Activated naive CD4-positive, alpha-beta T cell treated with anti-CD3 and anti-CD28 coated beads, Interleukin-2, amount 50 U/mL, for 24 hours (primary cell): ENCODE measurements around the gene NXPH1.

ENCODE experiments used
- H3K27ac Mint-ChIP-seq: one replicate; pipeline ENCODE4 v1.8.0; 2021; ENCODE audit warnings: mild to moderate bottlenecking, mixed read lengths
- H3K27me3 Mint-ChIP-seq: one replicate; pipeline ENCODE4 v1.8.0; 2021; ENCODE audit warnings: mixed read lengths
- H3K36me3 Mint-ChIP-seq: one replicate; pipeline ENCODE4 v1.8.0; 2021; ENCODE audit warnings: mixed read lengths
- H3K4me1 Mint-ChIP-seq: one replicate; pipeline ENCODE4 v1.8.0; 2021; ENCODE audit warnings: mixed read lengths
- H3K4me3 Mint-ChIP-seq: one replicate; pipeline ENCODE4 v1.8.0; 2021; ENCODE audit warnings: mild to moderate bottlenecking, mixed read lengths
- H3K9me3 Mint-ChIP-seq: one replicate; pipeline ENCODE4 v1.8.0; 2021; ENCODE audit warnings: mixed read lengths

The NXPH1 gene

DNA sequence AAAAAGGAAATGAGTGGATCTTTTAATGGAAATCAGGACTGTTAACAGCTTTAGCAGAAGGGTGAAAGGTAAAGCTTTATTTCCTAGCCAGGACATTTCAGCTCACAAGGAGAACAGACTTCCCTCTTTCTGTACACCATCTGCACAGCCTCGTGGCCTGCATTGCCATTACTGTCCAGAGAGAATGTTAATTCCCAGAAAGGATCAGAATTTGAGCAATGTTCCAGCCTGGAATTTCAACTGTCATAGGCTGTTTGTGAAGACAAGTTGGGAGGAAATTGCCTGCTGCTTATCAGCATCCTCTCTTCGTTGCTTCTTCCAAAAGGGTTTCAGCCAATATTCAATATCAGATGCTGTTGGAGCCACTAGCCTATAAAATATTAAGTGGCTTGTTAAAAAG lies 22.0 kb downstream of the NXPH1 start:
- Mint-ChIP-seq H3K4me3 (no peak overlapping the region), H3K9me3 (peaks cover 5% of the 10 kb centered on the region), H3K27ac (no peak overlapping the region), H3K4me1 (no peaks in the 10 kb centered on the region), H3K36me3 (no peaks in the 10 kb centered on the region), H3K27me3 (peaks cover 11% of the 10 kb centered on the region)

DNA sequence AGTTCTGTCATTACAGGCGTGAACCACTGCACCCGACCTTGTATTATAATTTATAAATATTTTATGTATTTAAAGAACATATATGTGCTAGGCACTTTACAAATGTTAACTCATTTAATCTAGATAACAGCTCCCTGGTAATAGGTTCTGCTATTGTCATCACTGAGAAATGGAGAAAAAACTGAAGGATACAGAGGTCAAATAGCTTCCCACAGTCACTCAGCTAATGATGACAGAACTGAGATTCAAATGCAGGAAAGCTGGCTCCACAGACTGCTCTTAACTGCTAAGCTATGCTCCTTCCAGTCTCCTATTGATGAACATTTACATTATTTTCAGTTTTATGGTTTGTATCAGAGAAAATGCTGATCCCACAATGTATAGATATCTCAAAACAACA lies 28.9 kb downstream of the NXPH1 start:
- Mint-ChIP-seq H3K27me3 (peaks cover 12% of the 10 kb centered on the region), H3K36me3 (no peaks in the 10 kb centered on the region)

DNA sequence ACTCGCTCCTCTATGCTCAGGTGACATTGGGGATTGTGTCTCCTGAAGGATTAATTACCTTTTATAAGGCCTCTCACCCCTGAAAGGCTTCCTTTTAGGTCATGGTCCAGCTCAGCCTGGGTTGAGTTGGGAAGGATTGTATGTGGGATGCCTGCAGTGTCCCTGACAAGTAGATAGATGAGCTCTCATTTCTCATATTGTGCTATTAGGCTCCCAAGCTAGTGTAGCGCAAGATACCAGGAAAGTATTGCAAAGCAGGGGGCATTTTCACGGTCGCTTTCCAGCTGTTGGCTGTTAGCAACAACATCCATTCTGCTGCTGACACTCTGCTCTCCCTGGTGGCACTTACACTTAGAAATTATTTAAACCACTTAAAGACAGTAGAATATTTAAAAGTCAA lies 31.9 kb downstream of the NXPH1 start:
- Mint-ChIP-seq H3K4me1 (no peaks in the 10 kb centered on the region), H3K4me3 (no peak overlapping the region), H3K27ac (no peak overlapping the region), H3K9me3 (peaks cover 4% of the 10 kb centered on the region), H3K27me3 (peaks cover 11% of the 10 kb centered on the region), H3K36me3 (no peaks in the 10 kb centered on the region)

More for the DNA sequence above, 28.9 kb downstream of the NXPH1 start:
- no peak overlapping the region for H3K4me3 Mint-ChIP-seq
- no peaks in the 10 kb centered on the region for H3K9me3 Mint-ChIP-seq
- no peak overlapping the region for H3K27ac Mint-ChIP-seq
- no peaks in the 10 kb centered on the region for H3K4me1 Mint-ChIP-seq

DNA sequence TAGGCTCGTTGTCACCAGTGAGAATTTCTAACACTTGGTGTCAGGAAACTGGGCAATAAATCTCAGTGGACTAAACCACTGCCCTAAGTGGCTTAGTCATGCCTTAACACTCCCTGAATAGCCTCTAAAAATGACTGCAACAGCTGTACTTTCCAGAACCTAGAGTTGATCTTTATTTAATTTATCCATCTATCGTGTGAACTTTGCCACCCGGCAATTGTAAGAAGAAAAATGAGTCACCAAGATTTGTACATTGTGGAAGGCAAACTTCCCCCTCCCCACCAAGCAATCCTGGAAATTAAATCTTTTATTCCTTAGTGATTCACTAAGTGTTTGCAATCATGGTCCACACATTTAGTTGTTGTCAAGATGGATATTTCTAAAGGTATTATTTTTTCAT lies 47.1 kb downstream of the NXPH1 start:
- H3K27me3 Mint-ChIP-seq = peaks cover 3% of the 10 kb centered on the region
- H3K36me3 Mint-ChIP-seq = no peaks in the 10 kb centered on the region
- no peak overlapping the region for H3K4me3 Mint-ChIP-seq

DNA sequence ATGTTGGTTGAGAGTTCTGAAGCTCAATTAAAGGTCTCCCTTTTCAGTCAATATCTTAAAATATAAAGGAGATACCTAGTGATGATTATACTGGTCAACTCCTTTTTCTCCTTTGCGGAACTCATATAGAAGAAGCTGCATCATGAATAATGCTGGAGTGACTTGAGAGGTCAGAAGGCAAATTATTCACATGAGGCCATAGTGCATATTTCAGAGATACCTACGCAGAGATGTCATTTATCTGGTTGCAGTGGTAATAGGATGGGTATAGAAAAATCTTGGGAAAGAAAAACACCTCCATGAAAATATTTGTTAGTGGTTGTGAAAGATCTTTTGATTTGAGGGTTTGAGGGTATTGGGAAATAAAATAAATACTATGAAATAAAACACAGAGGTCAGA lies 47.7 kb downstream of the NXPH1 start:
- H3K4me1 Mint-ChIP-seq = no peaks in the 10 kb centered on the region
- H3K9me3 Mint-ChIP-seq = peaks cover 9% of the 10 kb centered on the region
- no peaks in the 10 kb centered on the region for H3K36me3 Mint-ChIP-seq
- no peak overlapping the region for H3K4me3 Mint-ChIP-seq
- peaks cover 3% of the 10 kb centered on the region for H3K27me3 Mint-ChIP-seq
- no peak overlapping the region for H3K27ac Mint-ChIP-seq

More for the DNA sequence above, 47.1 kb downstream of the NXPH1 start:
- no peak overlapping the region for H3K27ac Mint-ChIP-seq
- no peaks in the 10 kb centered on the region for H3K4me1 Mint-ChIP-seq
- H3K9me3 Mint-ChIP-seq = peaks cover 9% of the 10 kb centered on the region

DNA sequence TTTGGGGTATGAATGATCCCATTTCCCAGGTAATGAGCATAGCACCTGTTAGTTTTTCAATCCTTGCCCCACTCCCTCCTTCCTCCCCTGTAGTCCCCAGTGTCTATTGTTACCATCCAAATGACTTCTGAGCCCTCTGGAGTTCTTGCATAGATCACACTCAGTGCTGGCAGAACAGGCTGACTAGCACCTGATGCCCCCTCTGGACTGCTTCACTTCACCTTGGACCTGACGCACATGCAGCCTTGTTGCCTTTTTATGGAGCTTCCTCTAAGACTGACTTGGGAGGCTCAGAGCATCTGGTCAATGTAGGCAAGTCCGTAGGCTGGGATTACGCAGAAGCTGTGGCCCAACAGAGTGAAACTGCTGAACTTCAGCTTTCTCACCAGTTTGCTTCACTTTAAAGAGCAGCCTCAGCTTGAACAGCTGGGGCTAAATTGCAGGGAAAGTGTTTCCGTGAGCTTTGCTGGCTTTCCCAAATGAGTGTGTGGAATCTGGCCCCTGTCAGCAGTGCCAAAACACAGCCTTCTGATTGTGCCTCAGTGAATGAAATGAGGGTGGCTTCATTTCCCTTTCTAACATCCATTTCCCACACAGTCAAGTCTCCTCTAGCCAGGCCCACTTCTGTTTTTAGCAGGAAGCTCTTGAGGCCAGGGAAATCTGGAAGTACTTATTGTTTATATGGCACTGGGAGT lies 48.5 kb downstream of the NXPH1 start:
- no peak overlapping the region for H3K27ac Mint-ChIP-seq
- H3K4me3 Mint-ChIP-seq = no peak overlapping the region
- peaks cover 9% of the 10 kb centered on the region for H3K9me3 Mint-ChIP-seq
- H3K36me3 Mint-ChIP-seq = no peaks in the 10 kb centered on the region
- H3K27me3 Mint-ChIP-seq = no peaks in the 10 kb centered on the region
- H3K4me1 Mint-ChIP-seq = no peaks in the 10 kb centered on the region

DNA sequence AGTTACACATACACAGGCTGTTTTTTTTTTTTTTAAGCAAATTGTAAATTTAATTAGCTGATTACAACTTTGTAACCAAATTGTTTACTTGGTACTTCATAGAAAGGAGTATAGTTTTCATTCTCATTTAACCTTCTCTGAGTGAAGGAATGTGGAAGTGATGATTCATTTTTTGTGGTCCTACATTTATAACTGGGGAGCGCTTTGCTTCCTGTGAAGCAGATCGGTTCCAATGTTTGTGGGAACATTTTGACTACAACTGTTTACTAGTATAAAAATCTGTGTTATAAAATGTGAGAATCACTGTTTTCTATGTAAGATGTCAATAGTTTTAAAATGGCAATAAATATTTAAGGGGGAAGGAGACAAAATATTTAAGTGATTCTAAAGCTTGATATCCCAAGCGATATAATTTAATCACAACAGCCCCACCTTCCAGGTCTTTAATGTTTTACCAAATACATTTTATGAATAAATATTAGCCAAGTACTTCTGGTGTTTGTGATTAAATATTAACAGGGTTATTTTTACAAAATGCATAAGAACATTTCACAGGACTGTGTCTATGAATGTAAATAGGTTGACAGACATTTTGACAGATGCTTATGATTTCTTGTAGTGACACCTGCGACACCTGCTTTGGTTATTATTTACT lies 57.1 kb downstream of the NXPH1 start:
- no peaks in the 10 kb centered on the region for H3K27me3 Mint-ChIP-seq
- no peaks in the 10 kb centered on the region for H3K36me3 Mint-ChIP-seq
- no peak overlapping the region for H3K27ac Mint-ChIP-seq
- H3K4me3 Mint-ChIP-seq = no peak overlapping the region
- H3K9me3 Mint-ChIP-seq = no peaks in the 10 kb centered on the region
- no peaks in the 10 kb centered on the region for H3K4me1 Mint-ChIP-seq

DNA sequence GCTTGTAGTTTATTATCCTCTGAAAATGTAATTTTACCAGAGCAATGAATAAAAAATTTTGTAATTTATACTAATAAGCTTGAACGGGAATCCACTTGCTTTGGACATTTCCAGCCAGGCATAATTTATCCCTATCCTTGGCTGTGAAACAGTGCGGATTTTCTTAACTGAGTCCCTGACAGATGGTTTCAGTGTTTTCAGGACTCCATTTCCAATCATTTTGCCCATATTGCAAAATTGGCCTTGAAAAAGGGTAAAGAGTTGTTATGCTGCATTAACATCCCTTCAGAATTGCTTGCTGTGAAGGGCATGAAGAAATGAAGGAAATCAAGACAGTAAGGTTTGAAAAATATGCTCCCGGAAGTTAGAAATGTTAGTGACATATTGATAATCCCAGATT lies 57.7 kb downstream of the NXPH1 start:
- H3K27ac Mint-ChIP-seq = no peak overlapping the region

DNA sequence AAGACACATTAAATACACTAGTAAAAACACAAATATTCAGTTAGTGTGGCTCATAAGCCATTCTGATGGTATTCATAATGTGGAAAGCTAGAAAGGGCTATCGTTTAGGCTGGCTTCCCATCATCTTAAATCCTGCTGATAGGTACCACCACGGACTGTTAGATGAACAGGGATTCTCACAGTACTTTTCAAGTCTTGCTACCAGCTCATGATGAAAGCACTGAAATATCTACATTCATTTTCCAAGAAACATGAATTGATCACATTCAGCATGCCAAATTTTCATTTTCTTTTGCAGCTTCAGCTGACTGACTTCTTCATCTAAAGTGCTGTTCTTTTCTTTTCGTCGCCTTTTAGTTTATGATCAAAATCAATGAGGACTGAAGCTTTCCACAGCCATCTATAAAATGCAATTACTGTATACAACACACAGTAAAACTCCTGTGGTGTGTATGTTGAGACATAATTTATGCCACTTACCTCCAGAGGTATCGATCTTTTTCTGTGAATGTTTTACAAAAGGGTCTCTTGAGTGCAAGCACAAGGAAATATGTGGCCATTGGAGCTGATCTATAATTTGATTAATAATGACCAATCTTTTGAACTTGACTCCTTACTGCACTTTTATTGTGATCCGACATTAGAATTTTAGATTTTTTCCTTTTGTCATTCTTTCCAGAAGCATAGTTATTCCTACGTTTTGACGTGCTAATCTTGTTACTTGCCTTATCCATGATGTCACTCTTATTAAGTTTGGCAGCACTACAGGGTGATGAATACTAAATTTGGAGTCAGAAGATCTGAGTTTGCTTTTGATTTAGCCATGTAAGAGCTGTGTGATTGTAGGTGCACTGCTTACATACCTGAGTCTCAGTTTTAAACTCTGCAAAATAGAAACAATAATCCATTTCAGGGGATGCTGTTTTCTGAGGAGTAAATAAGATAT lies 58.4 kb downstream of the NXPH1 start:
- H3K36me3 Mint-ChIP-seq = no peaks in the 10 kb centered on the region
- H3K27ac Mint-ChIP-seq = no peak overlapping the region
- no peaks in the 10 kb centered on the region for H3K4me1 Mint-ChIP-seq
- no peaks in the 10 kb centered on the region for H3K9me3 Mint-ChIP-seq
- no peaks in the 10 kb centered on the region for H3K27me3 Mint-ChIP-seq
- H3K4me3 Mint-ChIP-seq = no peak overlapping the region

More for the DNA sequence above, 57.7 kb downstream of the NXPH1 start:
- no peaks in the 10 kb centered on the region for H3K4me1 Mint-ChIP-seq
- H3K27me3 Mint-ChIP-seq = no peaks in the 10 kb centered on the region
- no peaks in the 10 kb centered on the region for H3K9me3 Mint-ChIP-seq
- no peak overlapping the region for H3K4me3 Mint-ChIP-seq
- H3K36me3 Mint-ChIP-seq = no peaks in the 10 kb centered on the region

DNA sequence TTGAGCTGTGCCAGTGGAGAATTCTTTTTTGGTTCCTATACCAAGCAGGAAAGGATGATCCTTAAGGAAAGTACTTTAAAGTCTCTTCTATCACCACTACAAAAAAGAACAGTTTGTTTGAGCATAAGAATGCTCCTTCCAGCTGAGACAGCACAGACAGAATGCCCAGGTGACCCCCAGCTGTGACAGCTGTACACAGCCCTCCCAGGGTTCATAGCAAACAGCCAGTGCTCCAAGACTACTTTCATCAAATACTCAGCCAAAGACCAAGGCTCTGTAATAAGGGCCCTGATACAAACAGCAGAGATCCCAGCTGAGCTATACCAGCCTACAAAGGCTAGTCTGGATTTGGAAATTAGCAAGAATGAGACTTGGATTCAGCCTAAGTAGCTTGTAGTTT lies 65.7 kb downstream of the NXPH1 start:
- Mint-ChIP-seq H3K27ac (no peak overlapping the region), H3K9me3 (peaks cover 6% of the 10 kb centered on the region), H3K36me3 (no peaks in the 10 kb centered on the region), H3K4me1 (no peaks in the 10 kb centered on the region), H3K4me3 (no peak overlapping the region), H3K27me3 (peaks cover 2% of the 10 kb centered on the region)

DNA sequence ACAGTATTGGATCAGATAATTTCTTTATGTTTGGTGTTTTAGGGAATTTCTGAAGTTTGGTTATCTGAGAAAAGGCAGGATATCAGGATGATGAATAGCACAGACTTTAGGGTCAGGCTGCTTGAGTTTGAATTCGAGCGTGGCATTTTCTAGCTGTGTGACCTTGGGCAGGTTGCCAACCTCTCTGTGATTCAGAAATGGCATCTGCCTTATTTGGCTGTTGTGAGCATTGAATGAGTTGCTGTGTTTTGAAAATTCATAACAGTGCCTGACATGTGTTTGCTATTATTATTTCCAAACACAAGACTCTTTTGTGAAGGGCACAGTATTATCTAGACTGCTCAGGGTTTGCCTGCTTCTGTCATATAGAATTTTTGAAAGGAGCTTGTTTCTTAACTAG lies 66.9 kb downstream of the NXPH1 start:
- Mint-ChIP-seq H3K4me3 (no peak overlapping the region), H3K36me3 (no peaks in the 10 kb centered on the region), H3K9me3 (peaks cover 6% of the 10 kb centered on the region), H3K4me1 (no peaks in the 10 kb centered on the region), H3K27me3 (peaks cover 2% of the 10 kb centered on the region), H3K27ac (no peak overlapping the region)

DNA sequence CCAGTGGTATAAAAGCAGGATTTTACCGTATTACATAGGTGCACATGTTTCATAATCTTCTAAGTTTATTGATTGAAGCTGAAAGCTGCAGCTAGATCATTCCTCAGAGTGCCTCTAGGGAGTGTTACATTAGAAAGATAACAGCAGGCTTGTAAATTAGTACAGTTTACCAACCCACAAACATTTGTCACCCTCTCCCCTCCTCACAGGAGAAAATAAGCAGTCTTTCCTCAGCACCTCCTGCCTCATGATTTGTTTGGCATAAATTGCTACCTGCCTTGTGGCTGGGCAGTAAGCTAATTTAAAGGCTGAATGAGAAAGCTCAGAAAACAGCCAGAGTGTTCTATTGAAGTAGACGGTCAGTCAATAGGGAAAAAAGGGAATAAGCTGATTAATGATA lies 74.2 kb downstream of the NXPH1 start:
- Mint-ChIP-seq H3K4me3 (no peak overlapping the region), H3K4me1 (no peaks in the 10 kb centered on the region), H3K36me3 (no peaks in the 10 kb centered on the region), H3K9me3 (peaks cover 6% of the 10 kb centered on the region), H3K27ac (no peak overlapping the region), H3K27me3 (peaks cover 3% of the 10 kb centered on the region)

DNA sequence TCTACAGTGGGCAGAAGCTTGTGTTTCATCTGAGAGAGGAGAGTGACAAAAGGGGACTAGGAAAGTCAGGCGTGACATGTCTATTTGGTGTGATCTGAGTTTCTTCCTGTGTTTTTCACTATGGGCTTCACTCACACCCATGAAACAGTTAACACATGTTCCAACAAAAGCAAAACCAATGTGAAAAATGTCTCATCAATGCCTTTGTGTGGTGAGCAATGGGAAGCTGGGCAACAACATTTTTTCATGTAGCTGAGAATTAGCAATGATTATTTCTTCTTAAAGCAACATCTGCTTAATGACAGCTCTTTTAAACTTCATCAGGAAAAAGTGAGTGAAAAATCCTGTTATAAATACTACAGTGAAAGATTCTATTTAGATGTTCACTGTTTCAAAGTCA lies 76.2 kb downstream of the NXPH1 start:
- H3K9me3 Mint-ChIP-seq = no peaks in the 10 kb centered on the region
- peaks cover 3% of the 10 kb centered on the region for H3K27me3 Mint-ChIP-seq
- H3K4me3 Mint-ChIP-seq = no peak overlapping the region

DNA sequence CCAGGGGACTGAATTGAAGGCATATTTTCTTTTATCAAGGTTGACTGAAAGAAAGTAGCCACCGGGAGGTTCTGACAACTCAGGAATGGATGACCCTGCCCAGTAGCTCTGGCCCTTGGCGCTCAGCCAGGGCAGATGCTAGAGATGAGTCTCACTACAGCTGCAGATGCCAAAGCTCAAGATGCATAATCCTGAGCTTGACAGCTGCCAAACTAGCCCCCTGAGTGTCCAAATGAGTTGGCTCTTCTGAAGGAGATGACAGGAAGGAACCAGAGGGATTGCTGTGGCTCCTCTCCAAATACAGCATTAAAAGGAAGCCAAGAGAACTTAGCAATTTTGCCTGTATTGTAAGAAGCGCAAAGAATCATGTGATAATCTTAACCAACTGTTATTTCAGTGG lies 78.4 kb downstream of the NXPH1 start:
- no peak overlapping the region for H3K4me3 Mint-ChIP-seq
- no peaks in the 10 kb centered on the region for H3K9me3 Mint-ChIP-seq

More for the DNA sequence above, 76.2 kb downstream of the NXPH1 start:
- Mint-ChIP-seq H3K4me1 (no peaks in the 10 kb centered on the region), H3K36me3 (no peaks in the 10 kb centered on the region), H3K27ac (no peak overlapping the region)

DNA sequence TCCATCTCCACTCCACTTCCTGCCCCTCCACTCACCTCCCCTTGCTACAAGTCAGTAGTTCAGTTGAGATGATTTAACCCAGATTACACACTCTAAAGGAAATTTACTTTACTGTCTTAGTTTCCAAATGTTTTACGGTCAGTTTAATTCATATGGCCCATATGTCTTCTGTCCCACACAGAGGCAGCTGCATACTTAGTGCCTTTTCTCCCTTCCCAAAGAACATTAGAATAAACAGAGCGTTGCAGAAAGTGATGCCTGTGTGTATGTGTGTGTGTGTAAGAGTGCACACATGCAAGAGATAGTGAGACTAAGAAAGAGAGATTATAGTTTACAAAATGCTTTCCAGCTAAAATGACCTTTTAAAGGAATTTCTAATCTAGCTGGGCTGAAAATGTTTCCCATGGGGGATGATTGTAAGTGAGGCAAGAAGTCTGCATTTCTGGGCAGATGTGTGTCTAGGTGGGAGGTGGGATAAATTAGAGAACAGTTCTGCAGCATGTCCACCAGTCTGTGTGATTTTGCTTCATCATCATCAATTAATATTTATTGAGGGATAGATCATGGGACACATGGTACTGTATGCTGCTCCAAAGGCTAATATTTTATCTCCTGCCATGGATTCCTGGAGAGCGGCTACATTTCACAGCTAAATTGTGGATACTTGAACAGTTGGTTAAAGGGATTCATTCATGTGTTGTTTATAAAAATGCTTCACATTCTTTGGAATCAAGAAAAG lies 81.5 kb downstream of the NXPH1 start:
- no peaks in the 10 kb centered on the region for H3K36me3 Mint-ChIP-seq
- H3K27ac Mint-ChIP-seq = no peak overlapping the region
- H3K9me3 Mint-ChIP-seq = no peaks in the 10 kb centered on the region
- H3K27me3 Mint-ChIP-seq = no peaks in the 10 kb centered on the region
- H3K4me3 Mint-ChIP-seq = no peak overlapping the region
- no peaks in the 10 kb centered on the region for H3K4me1 Mint-ChIP-seq

More for the DNA sequence above, 78.4 kb downstream of the NXPH1 start:
- H3K27me3 Mint-ChIP-seq = no peaks in the 10 kb centered on the region
- H3K36me3 Mint-ChIP-seq = no peaks in the 10 kb centered on the region
- H3K4me1 Mint-ChIP-seq = no peaks in the 10 kb centered on the region
- H3K27ac Mint-ChIP-seq = no peak overlapping the region
